CD4-positive, alpha-beta T cell treated with Interleukin-15 for 4 hours (primary cell): ENCODE data around the gene LRP2.
"Not testable (repeated sequence)": the region's sequence is repeated elsewhere in the genome, so short reads cannot be mapped to it uniquely, and the experiment has no call there.

ENCODE experiments used
- DNase-seq: peaks from one replicate; pipeline ENCODE4 v3.0.0-alpha.2; 2020; ENCODE audit warnings: low spot score

The LRP2 gene

GRCh38 chr2:169301596-169302335 is 60.6 kb downstream of the LRP2 start:
- no peak for DNase-seq

GRCh38 chr2:169300636-169301530 is 61.5 kb downstream of the LRP2 start:
- no peak for DNase-seq

GRCh38 chr2:169298007-169298406 is 64.3 kb downstream of the LRP2 start:
- DNase-seq: no peak

- DNase-seq: no peak
Observed at GRCh38 chr2:169294001-169294675, 68.2 kb downstream of the LRP2 start.

GRCh38 chr2:169291517-169291916 is 70.8 kb downstream of the LRP2 start:
- no peak for DNase-seq

- no peak for DNase-seq
Observed at GRCh38 chr2:169290433-169290832, 71.9 kb downstream of the LRP2 start.

- no peak for DNase-seq
Observed at GRCh38 chr2:169287666-169288065, 74.7 kb downstream of the LRP2 start.

- DNase-seq: no peak
Observed at GRCh38 chr2:169286624-169287231, 75.6 kb downstream of the LRP2 start.

GRCh38 chr2:169285531-169286235 is 76.7 kb downstream of the LRP2 start:
- no peak for DNase-seq

- DNase-seq: no peak
Observed at GRCh38 chr2:169280502-169280901, 81.8 kb downstream of the LRP2 start.

GRCh38 chr2:169275696-169276444 is 86.5 kb downstream of the LRP2 start:
- no peak for DNase-seq

- DNase-seq: no peak
Observed at GRCh38 chr2:169272010-169272409, 90.3 kb downstream of the LRP2 start.

GRCh38 chr2:169270574-169270973 is 91.8 kb downstream of the LRP2 start:
- not testable (repeated sequence) for DNase-seq

GRCh38 chr2:169265591-169265990 is 96.7 kb downstream of the LRP2 start:
- no peak for DNase-seq

- no peak for DNase-seq
Observed at GRCh38 chr2:169260846-169261642, 101.3 kb downstream of the LRP2 start.

- no peak for DNase-seq
Observed at GRCh38 chr2:169260246-169260645, 102.1 kb downstream of the LRP2 start.

GRCh38 chr2:169259402-169259801 is 102.9 kb downstream of the LRP2 start:
- DNase-seq: no peak

GRCh38 chr2:169258045-169258601 is 104.2 kb downstream of the LRP2 start:
- no peak for DNase-seq

GRCh38 chr2:169254774-169255173 is 107.6 kb downstream of the LRP2 start:
- no peak for DNase-seq

GRCh38 chr2:169247211-169247610 is 115.1 kb downstream of the LRP2 start:
- DNase-seq: no peak
